Endothelial cell of umbilical vein (primary cell): Measurements from ENCODE around the gene CD47. TPM values are rescaled to one million over a fixed set of nuclear protein-coding genes. Genes with fewer than 3 reads are reported as not detected.

ENCODE experiments used
- BruUV-seq: library from RNA; stranded (reverse); fragments of 400-500 nt; replicated peaks from 2 replicates; lab custom pipeline; 2021; lab: Mats Ljungman, UMichigan
- CTCF ChIA-PET: fragments of 300-600, 350-600 bp; sonication (Branson Sonifier 250); formaldehyde crosslinking; loops from one replicate; lab custom pipeline; 2021; ENCODE audit warnings: antibody characterized with exemption, inconsistent platforms; lab: Charles Lee
- POLR2A ChIA-PET: fragments of 300-600, 350-600 bp; sonication (Branson Sonifier 250); formaldehyde crosslinking; loops from one replicate; lab custom pipeline; 2021; ENCODE audit warnings: antibody characterized with exemption, inconsistent platforms; lab: Charles Lee
- DNase-seq: peaks from one replicate; pipeline ENCODE4 v3.0.0-alpha.2; 2011; ENCODE audit warnings: low read depth, low spot score
- FAIRE-seq: peaks from 2 replicates; lab custom pipeline; 2011; peaks lifted over from hg19 to GRCh38; lab: Jason Lieb, UNC
- H2AFZ ChIP-seq: 2 replicates; pipeline ENCODE4 v1.6.0; 2012; ENCODE audit warnings: low read depth, low read length, control low read depth, inconsistent platforms
- H3K27ac ChIP-seq: 2 replicates; pipeline ENCODE4 v1.5.1; 2011; ENCODE audit warnings: low read depth, mild to moderate bottlenecking, control low read depth, low read length, moderate library complexity; ENCODE audit not compliant: insufficient read depth
- H3K27me3 ChIP-seq, 2 experiments: 2 replicates each; pipeline versions ENCODE4 v1.6.0 to v1.6.1; 2011; ENCODE audit warnings: low read length in 2 of 2, mixed read lengths in 1 of 2; ENCODE audit not compliant: control insufficient read depth in 2 of 2, insufficient read depth in 2 of 2
- H3K36me3 ChIP-seq, 2 experiments: 2 replicates in 1 of 2; 3 replicates in 1 of 2; pipeline ENCODE4 v1.5.1; 2011; ENCODE audit warnings: low read length in 2 of 2, mild to moderate bottlenecking in 1 of 2, moderate library complexity in 1 of 2; ENCODE audit not compliant: control insufficient read depth in 2 of 2, insufficient read depth in 2 of 2; ENCODE audit errors: extremely low read depth in 1 of 2
- H3K4me1 ChIP-seq: 3 replicates; pipeline ENCODE4 v1.5.1; 2011; ENCODE audit warnings: mild to moderate bottlenecking, low read length; ENCODE audit not compliant: control insufficient read depth, insufficient read depth; ENCODE audit errors: extremely low read depth
- H3K4me2 ChIP-seq: 2 replicates; pipeline ENCODE4 v1.6.1; 2011; ENCODE audit warnings: low read length, control low read depth, mixed read lengths; ENCODE audit not compliant: insufficient read depth
- H3K4me3 ChIP-seq, 3 experiments: fragments of 200-600 bp in 1 of 3; sonication (generic), shearing (Covaris generic) in 1 of 3; replicated peaks in 1 of 3; 2 replicates each; pipeline ENCODE4 v1.5.1; 2011 to 2016; ENCODE audit warnings: control low read depth in 3 of 3, low read length in 3 of 3, mild to moderate bottlenecking in 2 of 3, inconsistent platforms in 1 of 3, low read depth in 1 of 3, moderate library complexity in 1 of 3; ENCODE audit not compliant: insufficient read depth in 1 of 3
- H3K79me2 ChIP-seq: 2 replicates; pipeline ENCODE4 v1.6.0; 2012; ENCODE audit warnings: low read length, inconsistent platforms; ENCODE audit not compliant: control insufficient read depth, insufficient read depth
- H3K9ac ChIP-seq: replicated peaks from 2 replicates; pipeline ENCODE3; 2011; ENCODE audit warnings: low read length, control low read depth; ENCODE audit not compliant: insufficient read depth; ENCODE audit errors: extremely low read depth
- H3K9me1 ChIP-seq: replicated peaks from 3 replicates; pipeline ENCODE4 v1.6.0; 2011; ENCODE audit warnings: mild to moderate bottlenecking, low read length; ENCODE audit not compliant: control insufficient read depth, insufficient read depth; ENCODE audit errors: extremely low read depth
- H3K9me3 ChIP-seq: replicated peaks from 2 replicates; pipeline ENCODE4 v1.5.1; 2012; ENCODE audit warnings: low read length, inconsistent platforms; ENCODE audit not compliant: control insufficient read depth, insufficient read depth
- H4K20me1 ChIP-seq: replicated peaks from 2 replicates; pipeline ENCODE3; 2011; ENCODE audit warnings: mild to moderate bottlenecking, low read length; ENCODE audit not compliant: control insufficient read depth, insufficient read depth; ENCODE audit errors: extremely low read depth
- CTCF ChIP-seq, 2 donors: IDR thresholded peaks; 1 replicate in 1 of 2; 2 replicates in 1 of 2; pipeline ENCODE4 v1.5.1; 2011; ENCODE audit warnings: low read length in 2 of 2, mild to moderate bottlenecking in 2 of 2, moderate library complexity in 2 of 2, control low read depth in 1 of 2, inconsistent platforms in 1 of 2, low read depth in 1 of 2; ENCODE audit not compliant: insufficient read depth in 1 of 2; ENCODE audit errors: extremely low read depth in 1 of 2
- EZH2 ChIP-seq: IDR thresholded peaks from 2 replicates; pipeline ENCODE4 v1.6.1; 2012; ENCODE audit warnings: borderline replicate concordance, low read depth, mild to moderate bottlenecking, moderate library complexity, low read length, inconsistent platforms; ENCODE audit not compliant: severe bottlenecking
- FOS ChIP-seq: IDR thresholded peaks from 2 replicates; pipeline ENCODE4 v1.6.1; 2011; ENCODE audit warnings: mild to moderate bottlenecking, low read length, moderate library complexity, borderline replicate concordance; ENCODE audit not compliant: insufficient read depth
- GATA2 ChIP-seq: IDR thresholded peaks from 2 replicates; pipeline ENCODE4 v1.7.0; 2011; ENCODE audit warnings: low read depth, mild to moderate bottlenecking, moderate library complexity, mixed read lengths, low read length; ENCODE audit not compliant: insufficient read length, insufficient read depth
- JUN ChIP-seq: IDR thresholded peaks from 2 replicates; pipeline ENCODE4 v1.6.1; 2011; ENCODE audit warnings: borderline replicate concordance, low read depth; ENCODE audit not compliant: insufficient read length, insufficient read depth
- MAX ChIP-seq: IDR thresholded peaks from 2 replicates; pipeline ENCODE4 v1.6.1; 2011; ENCODE audit not compliant: insufficient read depth, insufficient read length
- MYC ChIP-seq: IDR thresholded peaks from one replicate; pipeline ENCODE4 v1.6.1; 2011; ENCODE audit warnings: mild to moderate bottlenecking, low read depth, low read length
- POLR2A ChIP-seq: IDR thresholded peaks from 2 replicates; pipeline ENCODE4 v1.6.1; 2012; ENCODE audit warnings: low read depth, mild to moderate bottlenecking, control low read depth, low read length
- POLR2AphosphoS5 ChIP-seq: IDR thresholded peaks from 2 replicates; pipeline ENCODE4 v1.6.1; 2012; ENCODE audit warnings: low read depth, mild to moderate bottlenecking, control low read depth, low read length, moderate library complexity; ENCODE audit not compliant: insufficient read depth
- dilution Hi-C: fragments of 300-500 bp; cut with MboI; formaldehyde crosslinking; loops from one replicate; pipeline ENCODE4 v1.15.0; 2019; ENCODE audit warnings: low sequenced_read_pairs; ENCODE audit not compliant: extremely low pct_ligation_motif_present
- intact Hi-C: fragments of 100-400 bp; cut with micrococcal nuclease; formaldehyde crosslinking; loops from one replicate; pipeline ENCODE4 v1.10.0; 2022
- polyA plus RNA-seq, 4 experiments: library from polyadenylated mRNA; depleted of rRNA in 3 of 4; stranded (reverse) in 3 of 4; unstranded in 1 of 4; fragments of >200 nt; gene quantifications; 2 replicates each; pipeline versions ENCODE4 v1.2.1 to v1.2.3, GENCODE V29; 2011 to 2012; ENCODE audit warnings: missing spikeins in 1 of 4
- total RNA-seq: library from RNA; stranded (reverse); gene quantifications from 2 replicates; pipeline ENCODE4 v1.2.3, GENCODE V29; 2021

Gene CD47
- total and polyA plus RNA-seq, 2 donors (not counting 3 experiments of a cell fraction or from before 2014, with no cell fraction given): 29.3 to 32.2 TPM

GRCh38 chr3:108047987-108048386, 42.8 kb downstream of the CD47 start:
- POLR2A ChIA-PET: no interaction called here

More at GRCh38 chr3:108047987-108048386, 42.8 kb downstream of the CD47 start:
- H3K27me3 ChIP-seq: no peaks in the 10 kb centered on the region
- H3K4me1 ChIP-seq: no peaks in the 10 kb centered on the region
- DNase-seq (no peak), FAIRE-seq (no peak)
- CTCF ChIA-PET: interaction anchor here (1.1 kb wide), 1 partner anchor 11 kb away, joined by 3 read pairs; no protein-coding TSS in a partner anchor
- H2AFZ ChIP-seq: no peak overlapping the region
- no TSS peak for BruUV-seq
- no peak overlapping the region for H3K27ac ChIP-seq
- intact Hi-C loops (no loop called here), dilution Hi-C loops (no loop called here)
- no peak overlapping the region for H3K4me2 ChIP-seq
- no peaks in the 10 kb centered on the region for H4K20me1 ChIP-seq
- TF ChIP-seq MAX (no peak), EZH2 (no peak), POLR2A (no peak), FOS (no peak), GATA2 (no peak), POLR2AphosphoS5 (no peak), CTCF (IDR thresholded peaks at IDR 0.05; ENCODE audit: extremely low read depth in 1 of 2, insufficient read depth in 1 of 2, low read depth in 1 of 2, low read length in 2 of 2) (no peak), JUN (no peak), MYC (no peak)
- no peak overlapping the region for H3K4me3 ChIP-seq
- H3K36me3 ChIP-seq: peaks cover 0 to 2% of the 10 kb centered on the region in 2 experiments
- H3K9ac ChIP-seq: no peak overlapping the region
- no peaks in the 10 kb centered on the region for H3K9me1 ChIP-seq
- H3K79me2 ChIP-seq: no peaks in the 10 kb centered on the region
- H3K9me3 ChIP-seq: no peaks in the 10 kb centered on the region
